ENCODE measurements around the gene RAD18. TPM values are rescaled to one million over a fixed set of nuclear protein-coding genes. Genes with fewer than 3 reads are reported as not detected.

Gene RAD18
- total and polyA plus RNA-seq, 12 donors, result 2.0 to 11.4 (median 8.5) TPM

- DNase-seq, result no peak
- 74 to 98% (median 83%) methylated on average over 4 of the region's 4 CpGs for WGBS, 4 donors
- H3K27me3 ChIP-seq, result no peaks in the 10 kb centered on the region
- H3K27ac ChIP-seq, result no peak overlapping the region
- H3K36me3 ChIP-seq (replicated peaks in 1 of 2), result no peaks in the 10 kb centered on the region
- no peaks in the 10 kb centered on the region for H3K9me3 ChIP-seq (replicated peaks in 1 of 3)
- no peaks in the 10 kb centered on the region for H3K4me1 ChIP-seq (replicated peaks in 1 of 2)
- no peak overlapping the region for H3K4me3 ChIP-seq
- TF ChIP-seq, protein P1, sequence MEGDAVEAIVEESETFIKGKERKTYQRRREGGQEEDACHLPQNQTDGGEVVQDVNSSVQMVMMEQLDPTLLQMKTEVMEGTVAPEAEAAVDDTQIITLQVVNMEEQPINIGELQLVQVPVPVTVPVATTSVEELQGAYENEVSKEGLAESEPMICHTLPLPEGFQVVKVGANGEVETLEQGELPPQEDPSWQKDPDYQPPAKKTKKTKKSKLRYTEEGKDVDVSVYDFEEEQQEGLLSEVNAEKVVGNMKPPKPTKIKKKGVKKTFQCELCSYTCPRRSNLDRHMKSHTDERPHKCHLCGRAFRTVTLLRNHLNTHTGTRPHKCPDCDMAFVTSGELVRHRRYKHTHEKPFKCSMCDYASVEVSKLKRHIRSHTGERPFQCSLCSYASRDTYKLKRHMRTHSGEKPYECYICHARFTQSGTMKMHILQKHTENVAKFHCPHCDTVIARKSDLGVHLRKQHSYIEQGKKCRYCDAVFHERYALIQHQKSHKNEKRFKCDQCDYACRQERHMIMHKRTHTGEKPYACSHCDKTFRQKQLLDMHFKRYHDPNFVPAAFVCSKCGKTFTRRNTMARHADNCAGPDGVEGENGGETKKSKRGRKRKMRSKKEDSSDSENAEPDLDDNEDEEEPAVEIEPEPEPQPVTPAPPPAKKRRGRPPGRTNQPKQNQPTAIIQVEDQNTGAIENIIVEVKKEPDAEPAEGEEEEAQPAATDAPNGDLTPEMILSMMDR (IDR thresholded peaks at IDR 0.05), result no peak
- no peak for TF ChIP-seq POLR2A (IDR thresholded peaks at IDR 0.05)
- intact Hi-C loops (cut with DNase I), result no loop called here
Observed at GRCh38 chr3:8929860-8930259, 33.4 kb downstream of the RAD18 start.

DNA sequence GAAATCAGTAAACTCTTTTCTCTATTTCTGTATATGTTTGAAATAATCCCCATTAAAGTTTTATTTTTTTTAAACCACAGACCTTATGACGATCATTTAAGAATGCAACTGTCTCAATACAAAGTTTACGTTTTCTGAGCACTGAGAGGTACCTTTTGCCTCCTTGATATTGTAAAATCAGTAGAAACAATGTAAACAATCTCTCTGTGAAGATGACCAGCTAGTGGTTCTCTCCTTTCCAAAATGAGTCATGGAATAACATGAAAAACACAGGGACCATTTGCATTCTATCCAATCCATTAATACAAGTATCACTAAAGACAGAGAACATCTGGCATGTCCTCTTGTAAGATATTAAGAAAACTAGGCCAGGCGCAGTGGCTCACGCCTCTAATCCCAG lies 48.8 kb downstream of the RAD18 start:
- H3K9me3 ChIP-seq (replicated peaks in 1 of 3), result no peaks in the 10 kb centered on the region
- intact Hi-C loops (cut with DNase I), result no loop called here
- no peaks in the 10 kb centered on the region for H3K36me3 ChIP-seq (replicated peaks in 1 of 2)
- WGBS, 4 donors, result 95 to 98% (median 97%) methylated on average over 4 of the region's 4 CpGs
- no peaks in the 10 kb centered on the region for H3K4me1 ChIP-seq (replicated peaks in 1 of 2)
- no peak overlapping the region for H3K4me3 ChIP-seq
- H3K27me3 ChIP-seq, result no peaks in the 10 kb centered on the region
- DNase-seq, result no peak
- no peak overlapping the region for H3K27ac ChIP-seq
- no peak for TF ChIP-seq POLR2A (IDR thresholded peaks at IDR 0.05)
- TF ChIP-seq, protein P1 (IDR thresholded peaks at IDR 0.05), result no peak

- WGBS, 4 donors, result 70 to 80% (median 78%) methylated on average over 2 of the region's 2 CpGs
- no peaks in the 10 kb centered on the region for H3K4me1 ChIP-seq (replicated peaks in 1 of 2)
Observed at GRCh38 chr3:8911781-8912180, 51.5 kb downstream of the RAD18 start.

GRCh38 chr3:8909160-8909559 lies 54.1 kb downstream of the RAD18 start:
- Histone ChIP-seq H3K9me3 (replicated peaks in 1 of 3) (no peaks in the 10 kb centered on the region), H3K27ac (no peak overlapping the region), H3K27me3 (no peaks in the 10 kb centered on the region), H3K4me1 (replicated peaks in 1 of 2) (no peaks in the 10 kb centered on the region), H3K4me3 (no peak overlapping the region), H3K36me3 (replicated peaks in 1 of 2) (no peaks in the 10 kb centered on the region)
- intact Hi-C loops (cut with DNase I), result no loop called here
- TF ChIP-seq POLR2A (IDR thresholded peaks at IDR 0.05), result no peak
- TF ChIP-seq, protein P1 (IDR thresholded peaks at IDR 0.05), result no peak
- DNase-seq, result no peak
- WGBS, 4 donors, result 80 to 98% (median 90%) methylated on average over 3 of the region's 3 CpGs

More at GRCh38 chr3:8911781-8912180, 51.5 kb downstream of the RAD18 start:
- TF ChIP-seq, protein P1 (IDR thresholded peaks at IDR 0.05), result no peak
- TF ChIP-seq POLR2A (IDR thresholded peaks at IDR 0.05), result no peak
- no peak for DNase-seq
- no peaks in the 10 kb centered on the region for H3K36me3 ChIP-seq (replicated peaks in 1 of 2)
- H3K27me3 ChIP-seq, result no peaks in the 10 kb centered on the region
- intact Hi-C loops (cut with DNase I), result no loop called here
- no peak overlapping the region for H3K4me3 ChIP-seq
- H3K9me3 ChIP-seq (replicated peaks in 1 of 3), result no peaks in the 10 kb centered on the region
- H3K27ac ChIP-seq, result no peak overlapping the region
